ENCODE results near the gene ZNF184. TPM values are rescaled to one million over a fixed set of nuclear protein-coding genes. Genes with fewer than 3 reads are reported as not detected.

The ZNF184 gene
- total RNA-seq, 3 donors from 2014 or later = 4.5 to 5.2 (median 4.9) TPM

DNA sequence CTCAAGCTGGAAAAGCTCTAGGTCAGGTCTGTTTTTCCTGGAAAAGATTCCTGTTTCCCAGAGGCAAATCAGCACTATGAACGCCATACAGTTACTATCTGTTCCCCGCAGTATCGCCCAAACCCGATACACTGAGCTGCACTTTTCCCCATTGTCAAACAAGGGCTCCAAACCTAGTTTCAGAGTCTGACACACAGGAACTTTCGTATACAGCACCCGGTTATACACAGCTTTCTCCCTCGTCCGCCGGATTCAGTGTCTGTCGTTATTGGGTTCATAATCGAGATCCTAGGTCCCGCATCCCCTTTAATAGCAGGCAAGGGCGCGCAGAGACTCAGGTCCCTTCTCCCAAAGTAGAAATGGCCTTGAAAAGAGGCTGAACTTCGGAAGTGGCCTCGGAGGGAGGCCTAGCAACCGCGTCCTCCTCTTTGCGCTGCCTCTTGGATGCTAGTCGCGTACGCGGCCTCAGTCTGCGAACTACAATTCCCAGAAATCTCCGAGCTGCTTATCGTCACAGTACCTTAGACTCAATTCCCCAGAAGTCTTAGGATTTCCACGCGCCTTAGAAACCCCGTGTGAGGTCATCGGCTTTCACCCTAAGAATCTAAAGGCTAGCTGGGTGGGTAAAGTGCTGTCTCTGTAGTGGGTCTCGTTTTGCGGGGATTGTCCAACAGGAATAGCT is 50.1 kb downstream of the ZNF184 start:
- no peak for DNase-seq
- Mint-ChIP-seq H3K4me1 (ENCODE audit: low read depth) (no peaks in the 10 kb centered on the region), H3K4me3 (no peak overlapping the region), H3K36me3 (ENCODE audit: insufficient read depth) (no peaks in the 10 kb centered on the region), H3K9me3 (no peaks in the 10 kb centered on the region), H3K27me3 (ENCODE audit: low read depth) (peaks cover 24% of the 10 kb centered on the region)
- no peak for ATAC-seq

DNA sequence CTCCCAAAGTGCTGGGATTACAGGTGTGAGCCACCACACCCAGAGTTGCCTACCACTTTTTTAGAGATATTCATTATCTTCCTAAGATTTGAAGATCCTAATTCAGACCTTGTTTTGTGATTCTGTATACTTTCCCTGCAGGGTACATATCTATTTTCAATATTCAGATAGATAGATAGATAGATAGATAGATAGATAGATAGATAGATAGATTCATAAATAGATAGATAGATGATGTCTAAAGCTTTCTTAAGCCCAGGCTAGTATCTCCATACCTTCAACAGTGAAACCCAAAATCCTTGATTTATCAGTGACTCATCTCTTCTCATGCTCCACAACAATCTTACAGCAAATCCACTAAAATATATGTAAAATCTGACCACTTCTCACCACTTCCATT is 53.5 kb downstream of the ZNF184 start:
- Mint-ChIP-seq H3K9me3 (no peaks in the 10 kb centered on the region), H3K4me1 (ENCODE audit: low read depth) (no peaks in the 10 kb centered on the region), H3K27me3 (ENCODE audit: low read depth) (peaks cover 29% of the 10 kb centered on the region), H3K4me3 (no peak overlapping the region), H3K36me3 (ENCODE audit: insufficient read depth) (no peaks in the 10 kb centered on the region)
- no peak for DNase-seq
- no peak for ATAC-seq

DNA sequence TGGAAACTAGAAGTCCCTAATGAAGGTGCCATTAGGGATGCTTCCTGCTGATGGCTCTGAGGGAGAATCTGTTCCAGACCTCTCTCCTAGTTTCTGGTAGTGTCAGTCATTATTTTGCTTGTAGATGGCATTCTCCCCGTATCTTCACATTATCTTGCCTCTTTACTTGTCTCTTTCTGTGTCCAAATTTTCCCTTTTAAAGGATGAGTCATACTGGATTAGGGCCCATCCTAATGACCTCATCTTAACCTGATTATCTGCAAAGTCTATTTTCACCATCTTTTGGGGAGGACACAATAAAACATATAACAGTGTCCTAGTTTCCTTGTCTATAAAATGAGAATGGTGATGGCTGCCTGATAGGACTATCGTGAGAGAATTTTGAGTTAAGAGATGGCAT is 57.0 kb downstream of the ZNF184 start:
- H3K9me3 Mint-ChIP-seq = no peaks in the 10 kb centered on the region
- no peaks in the 10 kb centered on the region for H3K4me1 Mint-ChIP-seq (ENCODE audit: low read depth)
- no peak overlapping the region for H3K4me3 Mint-ChIP-seq
- peaks cover 20% of the 10 kb centered on the region for H3K27me3 Mint-ChIP-seq (ENCODE audit: low read depth)
- ATAC-seq (no peak), DNase-seq (no peak)
- H3K36me3 Mint-ChIP-seq (ENCODE audit: insufficient read depth) = no peaks in the 10 kb centered on the region

DNA sequence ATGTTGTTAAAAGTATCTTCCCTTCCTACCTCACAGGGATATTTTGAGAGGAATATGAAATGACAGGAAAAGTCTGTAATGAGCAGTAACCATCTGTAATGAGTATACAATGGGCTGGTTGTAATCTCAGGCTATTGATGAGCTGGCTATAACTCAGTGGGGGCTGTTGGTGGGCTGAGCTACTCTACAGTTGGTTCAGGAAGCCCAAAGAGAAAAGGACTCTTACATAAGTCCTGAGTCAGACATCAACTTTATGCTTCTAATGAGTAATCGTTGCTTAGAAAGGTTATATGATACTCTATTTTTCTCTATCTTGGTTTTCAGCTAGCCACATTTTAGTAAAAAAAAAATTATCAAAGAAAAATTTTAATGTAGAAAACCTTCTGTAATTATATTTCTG is 57.9 kb downstream of the ZNF184 start:
- ATAC-seq (no peak), DNase-seq (no peak)
- no peaks in the 10 kb centered on the region for H3K4me1 Mint-ChIP-seq (ENCODE audit: low read depth)
- H3K4me3 Mint-ChIP-seq = no peak overlapping the region
- H3K36me3 Mint-ChIP-seq (ENCODE audit: insufficient read depth) = no peaks in the 10 kb centered on the region
- peaks cover 14% of the 10 kb centered on the region for H3K27me3 Mint-ChIP-seq (ENCODE audit: low read depth)
- H3K9me3 Mint-ChIP-seq = no peaks in the 10 kb centered on the region

DNA sequence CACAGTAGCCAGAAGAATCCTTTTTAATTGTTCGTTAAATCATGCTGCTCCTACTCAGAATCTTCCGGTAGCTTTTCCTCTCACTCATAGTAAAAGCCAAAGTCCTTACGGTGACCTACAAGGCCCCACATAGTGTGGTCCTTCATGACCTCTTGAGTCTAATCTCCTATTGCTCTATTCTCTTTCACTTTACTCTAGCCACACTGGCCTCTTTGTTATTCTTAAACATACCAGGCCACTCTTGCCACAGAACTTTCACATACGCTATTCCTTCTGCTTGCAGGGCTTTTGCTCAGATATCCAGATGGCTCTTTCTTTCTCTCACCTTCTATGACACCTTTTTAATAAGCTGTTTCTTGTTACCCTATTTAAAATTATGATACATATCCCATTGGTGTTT is 58.6 kb downstream of the ZNF184 start:
- Mint-ChIP-seq H3K4me1 (ENCODE audit: low read depth) (no peaks in the 10 kb centered on the region), H3K36me3 (ENCODE audit: insufficient read depth) (no peaks in the 10 kb centered on the region), H3K4me3 (no peak overlapping the region), H3K27me3 (ENCODE audit: low read depth) (peaks cover 9% of the 10 kb centered on the region), H3K9me3 (no peaks in the 10 kb centered on the region)
- no peak for DNase-seq
- no peak for ATAC-seq

DNA sequence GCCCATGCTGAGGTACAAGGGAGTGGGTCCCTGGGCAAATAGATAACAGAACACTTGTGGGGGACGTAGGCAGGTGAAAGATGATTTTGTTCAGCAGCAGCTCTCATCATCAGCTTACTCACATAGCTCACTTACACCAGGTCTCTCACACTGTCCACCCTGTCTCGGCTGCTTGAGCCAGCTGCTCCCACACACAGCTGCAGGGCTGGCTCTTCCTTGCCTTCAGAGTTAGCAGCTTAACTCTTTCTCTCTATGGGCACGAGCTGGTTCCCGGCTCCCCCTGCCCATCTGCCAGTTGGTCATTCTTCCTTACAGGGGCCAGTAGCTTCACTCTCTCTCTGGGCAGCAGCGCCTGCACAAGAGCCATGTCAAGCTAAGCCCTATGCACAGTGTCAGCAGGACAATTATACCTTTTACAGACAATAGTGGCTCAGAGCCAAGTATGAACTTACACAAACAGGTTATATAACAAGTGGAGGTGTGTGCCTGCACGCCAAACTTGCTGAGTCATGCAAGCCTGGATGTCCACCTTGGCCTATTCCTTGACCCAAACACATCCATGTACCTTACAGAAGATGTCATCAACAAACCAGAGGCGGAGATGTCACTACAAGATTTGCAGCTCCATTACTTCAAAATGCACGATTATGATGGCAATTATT is 65.6 kb downstream of the ZNF184 start:
- H3K4me1 Mint-ChIP-seq (ENCODE audit: low read depth) = no peaks in the 10 kb centered on the region
- H3K27me3 Mint-ChIP-seq (ENCODE audit: low read depth) = no peaks in the 10 kb centered on the region
- H3K36me3 Mint-ChIP-seq (ENCODE audit: insufficient read depth) = peaks cover 9% of the 10 kb centered on the region
- DNase-seq (no peak), ATAC-seq (no peak)
- no peak overlapping the region for H3K4me3 Mint-ChIP-seq
- H3K9me3 Mint-ChIP-seq = peaks cover 23% of the 10 kb centered on the region

DNA sequence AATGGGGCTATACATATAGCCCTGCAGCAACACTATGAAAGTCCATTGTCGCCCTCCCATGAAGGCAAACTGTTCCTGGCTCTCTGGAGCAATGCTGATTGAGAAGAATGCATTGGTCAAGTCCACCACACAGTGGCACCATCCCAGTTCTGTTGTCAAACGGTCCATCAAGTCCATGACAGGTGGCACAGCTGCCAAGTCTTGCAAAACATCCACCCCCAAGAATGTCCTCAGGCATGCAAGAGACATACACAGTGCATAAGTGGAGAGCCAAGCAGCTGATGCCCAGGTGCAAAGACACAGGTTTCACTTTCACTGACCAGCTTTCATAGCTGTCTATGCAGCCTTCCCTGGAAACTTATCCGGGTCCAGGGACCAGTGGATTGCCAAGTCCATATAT is 66.8 kb downstream of the ZNF184 start:
- no peaks in the 10 kb centered on the region for H3K4me1 Mint-ChIP-seq (ENCODE audit: low read depth)
- no peak for ATAC-seq
- H3K9me3 Mint-ChIP-seq = peaks cover 34% of the 10 kb centered on the region
- H3K27me3 Mint-ChIP-seq (ENCODE audit: low read depth) = no peaks in the 10 kb centered on the region
- no peak overlapping the region for H3K4me3 Mint-ChIP-seq
- H3K36me3 Mint-ChIP-seq (ENCODE audit: insufficient read depth) = peaks cover 16% of the 10 kb centered on the region
- DNase-seq = no peak

DNA sequence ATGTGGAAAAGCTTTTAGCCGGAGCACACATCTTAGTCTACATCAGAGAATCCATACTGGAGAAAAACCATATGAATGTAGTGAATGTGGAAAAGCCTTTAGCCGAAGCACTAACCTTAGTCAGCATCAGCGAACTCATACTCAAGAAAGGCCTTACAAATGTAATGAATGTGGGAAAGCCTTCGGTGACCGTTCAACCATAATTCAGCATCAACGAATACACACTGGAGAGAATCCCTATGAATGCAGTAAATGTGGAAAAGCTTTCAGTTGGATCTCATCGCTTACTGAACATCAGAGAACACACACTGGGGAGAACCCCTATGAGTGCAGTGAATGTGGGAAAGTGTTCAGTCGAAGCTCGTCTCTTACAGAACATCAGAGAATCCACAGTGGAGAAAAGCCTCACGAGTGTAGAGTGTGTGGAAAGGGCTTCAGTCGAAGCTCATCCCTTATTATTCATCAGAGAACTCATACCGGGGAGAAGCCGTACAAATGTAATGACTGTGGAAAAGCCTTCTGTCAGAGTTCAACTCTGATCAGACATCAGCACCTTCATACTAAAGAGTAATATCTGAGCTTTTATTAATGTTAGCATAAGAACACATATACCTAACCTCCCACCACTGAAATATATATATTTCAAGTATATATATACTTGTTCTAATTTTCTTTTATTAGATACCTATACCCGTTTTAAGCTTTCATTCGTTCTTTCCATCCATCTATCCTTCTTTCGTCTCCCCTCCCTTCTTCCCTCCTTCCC is 71.8 kb downstream of the ZNF184 start:
- ATAC-seq (no peak), DNase-seq (no peak)
- H3K27me3 Mint-ChIP-seq (ENCODE audit: low read depth) = no peaks in the 10 kb centered on the region
- H3K36me3 Mint-ChIP-seq (ENCODE audit: insufficient read depth) = peaks cover 48% of the 10 kb centered on the region
- no peaks in the 10 kb centered on the region for H3K4me1 Mint-ChIP-seq (ENCODE audit: low read depth)
- peaks cover 57% of the 10 kb centered on the region for H3K9me3 Mint-ChIP-seq
- H3K4me3 Mint-ChIP-seq = no peak overlapping the region

Other genes with a start within 250 kb of the ZNF184 start
- gene PRSS16, start 225.4 kb downstream of the ZNF184 start, total RNA-seq = under 1 TPM; 0.15 to 0.63 (median 0.32) TPM
- gene POM121L2, start 160.8 kb downstream of the ZNF184 start, total RNA-seq = not detected
- gene ZNF391, start 84.3 kb downstream of the ZNF184 start, total RNA-seq = 1 to 10 TPM; 1.9 to 2.5 (median 2.2) TPM